Measurements from ENCODE around the gene RPS29. TPM values are rescaled to one million over a fixed set of nuclear protein-coding genes. Genes with fewer than 3 reads are reported as not detected.

Gene RPS29
- 1,000 to 10,000 TPM; 4,045 to 4,896 TPM for total RNA-seq

DNA sequence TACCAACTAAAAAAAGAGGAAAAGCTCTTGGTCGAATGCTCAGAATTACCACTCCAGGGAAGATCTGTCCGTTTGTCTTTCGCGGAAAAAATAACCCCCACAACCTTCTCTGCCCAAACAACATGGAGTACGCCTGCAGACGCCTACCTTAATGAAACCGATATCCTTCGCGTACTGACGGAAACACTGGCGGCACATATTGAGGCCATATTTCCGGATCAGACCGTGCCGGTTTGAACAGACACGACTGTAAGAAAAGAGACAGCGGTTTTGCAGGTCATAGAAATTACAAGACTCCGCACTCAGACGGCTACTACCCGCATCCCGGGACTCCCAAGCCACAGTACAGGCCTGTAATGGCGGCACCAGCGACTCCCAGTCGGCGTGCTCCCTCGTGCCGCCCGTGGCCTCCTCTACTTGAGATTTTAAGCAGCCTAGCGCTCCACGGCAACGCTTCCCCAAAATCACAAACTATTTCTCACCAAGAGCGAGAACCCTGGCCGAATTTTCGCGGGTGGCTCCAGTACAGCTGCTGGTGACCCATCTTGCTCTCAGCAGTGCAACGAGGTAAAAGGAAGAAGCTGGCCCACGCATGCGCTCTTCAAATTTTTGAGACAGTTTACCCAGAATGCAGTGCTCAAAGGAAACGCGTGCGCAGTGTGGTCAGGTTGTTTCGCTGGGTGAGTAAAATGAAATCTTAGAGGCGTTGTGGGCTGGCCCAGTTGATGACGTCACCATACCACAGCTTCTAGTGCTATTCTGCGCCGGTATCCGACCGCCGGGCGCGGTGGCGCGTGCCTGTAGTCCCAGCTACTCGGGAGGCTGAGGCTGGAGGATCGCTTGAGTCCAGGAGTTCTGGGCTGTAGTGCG lies at the start of gene RPS29:
TSS of gene RPS29 (minus strand) at position 578 of the 870 bp plus-strand sequence. CDS start at position 544, 34 bp downstream.
- H3K9me3 ChIP-seq = no peaks in the 10 kb centered on the region
- H3K4me1 ChIP-seq (replicated peaks) = no peaks in the 10 kb centered on the region
- WGBS = under 1% methylated on average over 54 of the region's 55 CpGs
- H3K27ac ChIP-seq = peak within 1 kb of the TSS; percentile 87
- peaks cover 0 to 9% of the 10 kb centered on the region in 2 donors for H3K36me3 ChIP-seq
- TF ChIP-seq, protein P1, sequence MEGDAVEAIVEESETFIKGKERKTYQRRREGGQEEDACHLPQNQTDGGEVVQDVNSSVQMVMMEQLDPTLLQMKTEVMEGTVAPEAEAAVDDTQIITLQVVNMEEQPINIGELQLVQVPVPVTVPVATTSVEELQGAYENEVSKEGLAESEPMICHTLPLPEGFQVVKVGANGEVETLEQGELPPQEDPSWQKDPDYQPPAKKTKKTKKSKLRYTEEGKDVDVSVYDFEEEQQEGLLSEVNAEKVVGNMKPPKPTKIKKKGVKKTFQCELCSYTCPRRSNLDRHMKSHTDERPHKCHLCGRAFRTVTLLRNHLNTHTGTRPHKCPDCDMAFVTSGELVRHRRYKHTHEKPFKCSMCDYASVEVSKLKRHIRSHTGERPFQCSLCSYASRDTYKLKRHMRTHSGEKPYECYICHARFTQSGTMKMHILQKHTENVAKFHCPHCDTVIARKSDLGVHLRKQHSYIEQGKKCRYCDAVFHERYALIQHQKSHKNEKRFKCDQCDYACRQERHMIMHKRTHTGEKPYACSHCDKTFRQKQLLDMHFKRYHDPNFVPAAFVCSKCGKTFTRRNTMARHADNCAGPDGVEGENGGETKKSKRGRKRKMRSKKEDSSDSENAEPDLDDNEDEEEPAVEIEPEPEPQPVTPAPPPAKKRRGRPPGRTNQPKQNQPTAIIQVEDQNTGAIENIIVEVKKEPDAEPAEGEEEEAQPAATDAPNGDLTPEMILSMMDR (IDR thresholded peaks at IDR 0.05) = peak in 1 of 4 experiments; percentile 8
- TF ChIP-seq POLR2A (IDR thresholded peaks at IDR 0.05) = peak; percentile 83
- peak; percentile 99 for TF ChIP-seq POLR2AphosphoS5 (IDR thresholded peaks at IDR 0.05)
- peak; percentile 97 for DNase-seq (ENCODE audit: low spot score)
- peak within 1 kb of the TSS; percentile 81 to 94 for H3K4me3 ChIP-seq
- intact Hi-C loops (cut with DNase I) = no loop called here
- no peaks in the 10 kb centered on the region for H3K27me3 ChIP-seq (replicated peaks; ENCODE audit: insufficient read depth)

DNA sequence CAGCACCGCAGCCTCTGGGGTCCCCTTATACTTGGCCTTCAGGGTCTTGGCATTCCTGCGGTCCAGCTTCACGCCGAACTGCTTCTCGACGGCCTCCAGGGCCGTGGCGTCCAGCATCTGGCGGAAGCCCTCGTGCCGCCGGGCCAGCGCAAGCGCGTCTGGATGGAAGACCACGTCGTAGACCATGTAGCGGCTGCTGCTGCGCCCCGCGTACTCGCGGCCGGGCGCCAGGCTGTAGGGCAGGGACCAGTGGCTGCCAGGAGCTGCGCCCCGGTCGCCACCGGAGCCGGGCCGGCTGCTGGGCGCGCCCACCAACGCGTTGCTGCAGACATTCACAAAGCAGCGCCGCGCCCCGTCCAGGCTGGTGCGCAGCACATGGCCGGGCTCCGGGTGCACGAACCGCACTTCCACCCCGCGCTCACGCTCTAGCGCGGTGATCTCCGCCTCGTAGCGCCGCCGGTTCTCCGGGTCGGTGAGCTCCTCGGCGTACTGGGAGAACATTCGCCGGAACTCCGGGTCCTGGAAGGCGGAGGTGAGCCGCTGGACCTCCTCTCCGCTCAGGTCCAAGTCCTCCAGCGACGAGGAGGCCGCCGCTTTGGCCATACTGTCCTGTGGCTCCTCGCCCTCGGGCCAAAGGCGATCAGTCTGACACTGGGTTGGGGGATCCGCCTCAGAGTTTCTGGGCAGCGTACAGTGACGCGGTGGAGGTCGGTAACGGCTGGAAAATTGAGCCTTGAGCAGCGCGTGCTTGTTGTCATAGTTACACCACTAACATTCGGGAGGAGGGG lies 48.6 kb upstream of the RPS29 start, which contains the start of gene DNAAF2:
TSS of gene DNAAF2 (minus strand) at position 698 of the 788 bp plus-strand sequence. CDS start at position 603, 95 bp downstream.
- TF ChIP-seq POLR2AphosphoS5 (IDR thresholded peaks at IDR 0.05) (peak; percentile 34), POLR2A (IDR thresholded peaks at IDR 0.05) (no peak)
- Histone ChIP-seq H3K4me3 (peak within 1 kb of the TSS; percentile 75 to 90), H3K27me3 (replicated peaks; ENCODE audit: insufficient read depth) (no peaks in the 10 kb centered on the region), H3K36me3 (no peaks in the 10 kb centered on the region), H3K27ac (peak within 1 kb of the TSS; percentile 94 to 96), H3K4me1 (replicated peaks) (no peaks in the 10 kb centered on the region), H3K9me3 (no peaks in the 10 kb centered on the region)
- whole genome bisulfite sequencing = under 1% methylated on average over 75 of the region's 80 CpGs
- intact Hi-C loops (cut with DNase I) = loop anchor here (1.0 to 5.0 kb wide), 3 partner anchors 59 to 218 kb away; partner anchors contain the start of genes KLHDC1 and NEMF
- peak; percentile 58 for DNase-seq (ENCODE audit: low spot score)

DNA sequence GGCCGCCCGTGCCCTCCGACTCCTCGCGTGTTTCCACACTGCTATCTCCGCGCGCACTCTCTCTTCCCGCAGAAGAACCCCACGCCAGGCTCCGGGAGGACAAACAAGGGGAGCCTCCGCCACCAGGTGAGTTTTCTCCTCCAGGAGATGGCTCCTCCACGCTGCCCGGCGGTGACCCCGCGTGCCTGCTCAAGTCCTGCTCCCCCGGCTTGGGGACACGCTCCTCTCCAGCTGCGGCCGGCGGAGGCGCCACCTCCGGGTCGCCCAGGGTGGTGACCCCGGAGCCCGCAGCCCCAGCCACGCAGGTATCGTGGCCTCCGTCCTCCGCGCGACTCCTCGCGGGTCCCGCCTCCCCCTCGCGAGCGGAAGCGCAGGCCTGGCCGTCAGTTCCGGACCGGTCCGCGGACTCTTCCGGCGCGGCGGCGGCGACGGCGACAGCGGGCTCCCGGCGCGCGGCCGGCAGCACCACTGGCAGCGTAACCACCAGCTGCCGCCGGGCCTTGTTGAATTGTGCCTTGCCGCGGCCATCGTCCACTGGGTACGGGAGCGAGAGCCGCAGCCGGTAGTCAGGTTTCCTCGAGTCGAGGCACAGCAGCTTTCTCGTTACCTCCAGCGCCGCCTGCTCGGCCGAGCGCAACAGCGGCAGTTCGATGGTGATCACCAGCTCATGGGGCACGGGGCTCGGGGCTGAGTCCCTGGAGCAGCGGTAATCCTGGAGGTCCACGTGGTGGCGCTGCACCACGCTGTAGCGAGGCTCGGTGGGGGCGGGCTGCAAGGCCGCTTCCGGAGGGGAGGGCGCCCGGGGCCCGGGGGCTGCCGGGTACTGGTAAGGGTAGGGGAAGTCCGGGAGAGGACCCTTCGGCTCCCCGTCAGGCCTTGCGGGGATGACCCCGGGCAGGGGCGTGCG lies 47.7 kb upstream of the RPS29 start:
- TF ChIP-seq POLR2AphosphoS5 (IDR thresholded peaks at IDR 0.05) (peak; percentile 72), POLR2A (IDR thresholded peaks at IDR 0.05) (peak; percentile 36)
- TF ChIP-seq, protein P1 (IDR thresholded peaks at IDR 0.05) = peak; percentile 79 to 91 (median 90)
- Histone ChIP-seq H3K27me3 (replicated peaks; ENCODE audit: insufficient read depth) (no peaks in the 10 kb centered on the region), H3K36me3 (no peaks in the 10 kb centered on the region), H3K27ac (peak overlapping the region; percentile 94 to 96), H3K9me3 (no peaks in the 10 kb centered on the region), H3K4me3 (peak overlapping the region; percentile 75 to 90), H3K4me1 (replicated peaks) (no peaks in the 10 kb centered on the region)
- intact Hi-C loops (cut with DNase I) = loop anchor here (1.0 to 5.0 kb wide), 3 partner anchors 59 to 218 kb away; partner anchors contain the start of genes KLHDC1 and NEMF
- WGBS = 1% methylated on average over 33 of the region's 101 CpGs
- peak; percentile 91 for DNase-seq (ENCODE audit: low spot score)

DNA sequence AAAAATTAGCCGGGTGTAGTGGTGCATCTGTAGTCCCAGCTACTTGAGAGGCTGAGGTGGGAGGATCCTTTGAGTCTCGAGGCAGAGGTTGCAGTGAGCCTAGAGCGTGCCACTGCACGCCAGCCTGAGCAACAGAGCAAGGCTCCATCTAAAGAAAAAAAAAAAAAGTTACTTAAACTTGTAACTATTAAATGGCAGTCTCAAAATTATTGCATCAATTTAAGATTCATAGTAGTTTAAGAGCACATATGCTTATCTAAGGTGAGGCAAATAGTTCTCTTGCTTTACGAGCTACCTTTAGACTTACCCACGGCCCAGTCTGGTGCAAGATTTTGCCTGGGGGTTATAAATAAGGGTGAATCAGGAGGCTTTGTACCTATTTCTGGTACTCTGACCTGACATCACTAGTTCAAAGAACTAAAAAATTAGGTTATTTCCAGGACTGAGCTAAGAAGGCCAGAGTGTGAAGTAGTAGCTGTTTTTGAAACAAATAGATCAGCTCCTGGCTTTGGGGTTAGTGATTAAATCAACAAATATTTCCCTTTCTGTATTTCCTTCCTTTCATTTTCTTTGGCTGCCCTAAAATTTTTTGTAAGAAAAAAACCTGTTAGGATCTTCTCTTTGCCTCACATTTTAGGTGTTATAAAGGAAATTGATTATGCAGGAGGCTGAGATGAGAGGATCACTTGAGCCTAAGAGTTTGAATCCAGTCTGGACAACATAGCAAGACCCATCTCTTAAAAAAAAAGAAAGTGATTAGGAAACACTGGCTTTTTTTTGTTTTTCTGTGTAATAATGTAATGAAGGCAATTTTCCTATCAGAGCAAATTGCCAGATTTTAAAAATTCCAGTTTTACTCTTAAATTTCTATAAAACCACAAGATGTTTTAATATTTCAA lies 38.0 kb upstream of the RPS29 start:
- Histone ChIP-seq H3K9me3 (no peaks in the 10 kb centered on the region), H3K36me3 (no peaks in the 10 kb centered on the region), H3K4me3 (no peak overlapping the region), H3K27me3 (replicated peaks; ENCODE audit: insufficient read depth) (no peaks in the 10 kb centered on the region), H3K4me1 (replicated peaks) (peaks cover 6% of the 10 kb centered on the region), H3K27ac (no peak overlapping the region)
- 64% methylated on average over 6 of the region's 6 CpGs for WGBS
- DNase-seq (ENCODE audit: low spot score) = no peak
- TF ChIP-seq, protein P1 (IDR thresholded peaks at IDR 0.05) = no peak
- no peak for TF ChIP-seq POLR2A (IDR thresholded peaks at IDR 0.05)
- TF ChIP-seq POLR2AphosphoS5 (IDR thresholded peaks at IDR 0.05) = no peak
- intact Hi-C loops (cut with DNase I) = no loop called here
